ENCODE data around the gene KCNE4. TPM values are rescaled to one million over a fixed set of nuclear protein-coding genes. Genes with fewer than 3 reads are reported as not detected.
"Not testable (repeated sequence)": the region's sequence is repeated elsewhere in the genome, so short reads cannot be mapped to it uniquely, and the experiment has no call there.

KCNE4 gene
- total and polyA plus RNA-seq, 9 donors = 3.0 to 13.4 (median 8.0) TPM

DNA sequence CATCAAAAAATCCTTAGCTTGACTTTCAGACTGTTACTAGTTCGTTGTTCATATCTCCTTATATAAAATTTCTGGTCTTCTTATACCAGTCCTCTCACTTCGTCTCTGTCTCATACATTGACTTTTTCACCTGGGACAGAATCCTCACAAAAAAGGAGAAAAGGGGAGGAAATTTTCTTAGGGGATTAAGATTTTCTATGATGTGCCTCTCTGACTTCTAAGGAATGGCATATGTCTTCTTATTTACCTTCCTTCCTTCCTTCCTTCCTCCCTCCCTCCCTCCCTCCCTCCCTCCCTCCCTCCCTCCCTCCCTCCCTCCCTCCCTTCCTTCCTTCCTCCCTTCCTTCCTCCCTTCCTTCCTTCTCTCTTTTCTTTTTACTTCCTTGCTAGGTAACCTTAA is 27.9 kb downstream of the KCNE4 start:
- no peak overlapping the region for H3K4me3 ChIP-seq
- intact Hi-C loops (cut with DNase I) = no loop called here
- DNase-seq = no peak
- H3K27me3 ChIP-seq = no peaks in the 10 kb centered on the region
- no peak overlapping the region for H3K27ac ChIP-seq
- H3K9me3 ChIP-seq = no peaks in the 10 kb centered on the region
- TF ChIP-seq POLR2A (IDR thresholded peaks at IDR 0.05) (no peak), EP300 (IDR thresholded peaks at IDR 0.05) (no peak)
- TF ChIP-seq, protein P1, sequence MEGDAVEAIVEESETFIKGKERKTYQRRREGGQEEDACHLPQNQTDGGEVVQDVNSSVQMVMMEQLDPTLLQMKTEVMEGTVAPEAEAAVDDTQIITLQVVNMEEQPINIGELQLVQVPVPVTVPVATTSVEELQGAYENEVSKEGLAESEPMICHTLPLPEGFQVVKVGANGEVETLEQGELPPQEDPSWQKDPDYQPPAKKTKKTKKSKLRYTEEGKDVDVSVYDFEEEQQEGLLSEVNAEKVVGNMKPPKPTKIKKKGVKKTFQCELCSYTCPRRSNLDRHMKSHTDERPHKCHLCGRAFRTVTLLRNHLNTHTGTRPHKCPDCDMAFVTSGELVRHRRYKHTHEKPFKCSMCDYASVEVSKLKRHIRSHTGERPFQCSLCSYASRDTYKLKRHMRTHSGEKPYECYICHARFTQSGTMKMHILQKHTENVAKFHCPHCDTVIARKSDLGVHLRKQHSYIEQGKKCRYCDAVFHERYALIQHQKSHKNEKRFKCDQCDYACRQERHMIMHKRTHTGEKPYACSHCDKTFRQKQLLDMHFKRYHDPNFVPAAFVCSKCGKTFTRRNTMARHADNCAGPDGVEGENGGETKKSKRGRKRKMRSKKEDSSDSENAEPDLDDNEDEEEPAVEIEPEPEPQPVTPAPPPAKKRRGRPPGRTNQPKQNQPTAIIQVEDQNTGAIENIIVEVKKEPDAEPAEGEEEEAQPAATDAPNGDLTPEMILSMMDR (IDR thresholded peaks at IDR 0.05) = no peak
- 91 to 93% (median 92%) methylated on average over 2 of the region's 2 CpGs for WGBS, 3 donors
- no peaks in the 10 kb centered on the region for H3K4me1 ChIP-seq (ENCODE audit: insufficient read depth)
- H3K36me3 ChIP-seq = no peaks in the 10 kb centered on the region

DNA sequence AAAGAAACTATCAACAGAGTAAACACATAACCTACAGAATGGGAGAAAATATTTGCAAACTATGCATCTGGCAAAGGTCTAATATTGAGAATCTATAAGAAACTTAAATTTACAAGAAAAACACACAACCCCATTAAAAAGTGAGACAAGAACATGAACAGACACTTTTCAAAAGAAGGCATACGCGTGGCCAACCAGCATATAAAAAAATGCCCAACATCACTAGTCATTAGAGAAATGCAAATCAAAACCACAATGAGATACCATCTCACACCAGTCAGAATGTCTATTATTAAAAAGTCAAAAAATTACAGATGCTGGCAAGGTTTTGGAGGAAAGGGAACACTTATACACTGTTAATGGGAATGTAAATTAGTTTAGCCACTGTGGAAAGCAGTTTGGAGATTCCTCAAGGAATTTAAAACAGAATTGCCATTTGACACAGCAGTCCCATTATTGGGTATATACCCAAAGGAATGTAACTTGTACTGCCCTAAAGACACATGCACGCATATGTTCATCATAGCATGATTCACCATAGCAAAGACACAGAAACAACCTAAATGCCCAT is 28.9 kb downstream of the KCNE4 start:
- WGBS, 3 donors = 62% methylated on average over 3 of the region's 3 CpGs
- not testable (repeated sequence) for H3K9me3 ChIP-seq, DNase-seq

DNA sequence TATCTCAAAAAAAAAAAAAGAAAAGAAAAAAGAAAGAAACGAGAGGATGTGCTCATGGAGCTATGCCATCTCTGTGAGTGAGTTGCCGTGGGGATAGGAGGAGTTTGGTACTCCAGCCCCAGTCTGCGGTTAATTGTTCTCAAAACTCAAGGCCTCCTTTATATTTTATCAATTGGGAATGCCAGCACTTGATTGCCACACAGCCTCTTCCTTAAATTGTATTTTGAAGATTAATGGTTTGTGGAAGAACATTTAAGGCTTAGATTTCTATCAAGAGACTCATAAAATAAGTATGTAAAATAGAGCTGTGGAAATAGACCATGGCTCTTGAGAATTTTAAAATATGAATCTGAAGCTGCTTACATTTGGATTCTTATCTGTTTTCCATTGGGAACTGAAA is 29.8 kb downstream of the KCNE4 start:
- H3K27ac ChIP-seq = no peak overlapping the region
- no peak for TF ChIP-seq EP300 (IDR thresholded peaks at IDR 0.05)
- TF ChIP-seq, protein P1 (IDR thresholded peaks at IDR 0.05) = no peak
- no peak for TF ChIP-seq POLR2A (IDR thresholded peaks at IDR 0.05)
- DNase-seq = no peak

More for the DNA sequence above, 28.9 kb downstream of the KCNE4 start:
- intact Hi-C loops (cut with DNase I); H3K27me3 ChIP-seq; H3K36me3 ChIP-seq; H3K4me3 ChIP-seq; H3K4me1 ChIP-seq (ENCODE audit: insufficient read depth); H3K27ac ChIP-seq: not testable (repeated sequence)

DNA sequence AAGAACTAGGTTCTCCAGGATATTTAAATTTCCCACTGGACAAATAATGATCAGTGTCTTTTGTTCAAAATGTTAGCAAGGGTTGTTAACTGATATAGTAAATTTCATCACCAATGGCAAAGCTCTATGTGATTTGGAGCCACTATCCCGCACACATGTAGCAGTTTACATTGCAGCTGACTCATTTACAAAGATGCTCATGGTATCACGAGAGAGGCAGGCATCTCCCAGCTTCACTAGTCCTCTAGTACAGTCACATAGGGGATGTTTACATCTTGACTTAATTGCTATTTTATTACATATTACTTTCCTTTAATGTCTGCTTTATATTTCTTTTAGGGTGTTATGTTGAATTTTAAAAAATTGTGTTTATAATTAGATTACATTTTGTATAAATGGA is 30.7 kb downstream of the KCNE4 start:
- Histone ChIP-seq H3K4me1 (ENCODE audit: insufficient read depth) (no peaks in the 10 kb centered on the region), H3K27ac (no peak overlapping the region), H3K36me3 (no peaks in the 10 kb centered on the region), H3K9me3 (no peaks in the 10 kb centered on the region), H3K27me3 (no peaks in the 10 kb centered on the region), H3K4me3 (no peak overlapping the region)
- no peak for DNase-seq
- intact Hi-C loops (cut with DNase I) = no loop called here
- TF ChIP-seq POLR2A (IDR thresholded peaks at IDR 0.05) (no peak), EP300 (IDR thresholded peaks at IDR 0.05) (no peak)
- TF ChIP-seq, protein P1 (IDR thresholded peaks at IDR 0.05) = no peak
- WGBS, 3 donors = 0 to 1% (median 0%) methylated on average over 2 of the region's 2 CpGs

More for the DNA sequence above, 29.8 kb downstream of the KCNE4 start:
- intact Hi-C loops (cut with DNase I) = no loop called here
- no peaks in the 10 kb centered on the region for H3K36me3 ChIP-seq
- no peak overlapping the region for H3K4me3 ChIP-seq
- WGBS, 3 donors = 47 to 51% (median 50%) methylated on average over 3 of the region's 3 CpGs
- no peaks in the 10 kb centered on the region for H3K4me1 ChIP-seq (ENCODE audit: insufficient read depth)
- H3K9me3 ChIP-seq = no peaks in the 10 kb centered on the region
- no peaks in the 10 kb centered on the region for H3K27me3 ChIP-seq

DNA sequence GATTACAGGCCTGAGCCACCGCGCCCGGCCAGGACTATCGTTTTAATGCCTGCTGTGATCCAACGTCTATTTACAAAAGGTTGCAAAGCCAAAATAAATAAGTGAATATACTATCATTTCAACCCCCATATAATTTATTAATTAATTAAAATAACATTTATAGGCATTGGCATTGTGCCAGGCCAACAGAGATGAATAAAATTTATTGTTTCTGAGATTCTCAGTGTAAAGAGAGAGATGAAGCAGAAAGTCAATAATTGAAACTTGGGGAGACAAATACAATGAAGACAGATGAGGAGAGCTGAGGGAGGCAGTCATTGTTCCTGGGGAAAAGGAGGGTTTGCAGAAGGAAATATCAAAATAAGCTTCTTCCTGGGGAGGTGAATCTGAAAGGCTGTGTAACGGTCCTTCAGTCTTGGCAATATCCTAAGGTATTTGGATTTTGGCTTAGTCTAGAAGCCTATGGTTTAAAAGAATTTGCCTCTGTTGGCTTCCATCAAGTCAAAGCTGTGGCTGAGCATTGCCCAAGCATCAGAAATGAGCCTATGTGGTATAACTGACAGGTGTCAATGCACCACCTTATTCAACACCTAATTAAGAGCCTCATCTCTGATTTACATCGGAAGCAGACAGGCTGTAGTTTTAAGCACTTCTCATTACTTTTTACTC is 31.5 kb downstream of the KCNE4 start:
- no peaks in the 10 kb centered on the region for H3K36me3 ChIP-seq
- TF ChIP-seq EP300 (IDR thresholded peaks at IDR 0.05) (no peak), POLR2A (IDR thresholded peaks at IDR 0.05) (no peak)
- TF ChIP-seq, protein P1 (IDR thresholded peaks at IDR 0.05) = no peak
- no peaks in the 10 kb centered on the region for H3K4me1 ChIP-seq (ENCODE audit: insufficient read depth)
- no peak overlapping the region for H3K4me3 ChIP-seq
- no peak for DNase-seq
- no peaks in the 10 kb centered on the region for H3K9me3 ChIP-seq
- intact Hi-C loops (cut with DNase I) = no loop called here
- 68 to 70% (median 69%) methylated on average over 7 of the region's 7 CpGs for WGBS, 3 donors
- no peak overlapping the region for H3K27ac ChIP-seq
- H3K27me3 ChIP-seq = no peaks in the 10 kb centered on the region
